Measurements from ENCODE around the gene CDKN1B.

Gene CDKN1B

DNA sequence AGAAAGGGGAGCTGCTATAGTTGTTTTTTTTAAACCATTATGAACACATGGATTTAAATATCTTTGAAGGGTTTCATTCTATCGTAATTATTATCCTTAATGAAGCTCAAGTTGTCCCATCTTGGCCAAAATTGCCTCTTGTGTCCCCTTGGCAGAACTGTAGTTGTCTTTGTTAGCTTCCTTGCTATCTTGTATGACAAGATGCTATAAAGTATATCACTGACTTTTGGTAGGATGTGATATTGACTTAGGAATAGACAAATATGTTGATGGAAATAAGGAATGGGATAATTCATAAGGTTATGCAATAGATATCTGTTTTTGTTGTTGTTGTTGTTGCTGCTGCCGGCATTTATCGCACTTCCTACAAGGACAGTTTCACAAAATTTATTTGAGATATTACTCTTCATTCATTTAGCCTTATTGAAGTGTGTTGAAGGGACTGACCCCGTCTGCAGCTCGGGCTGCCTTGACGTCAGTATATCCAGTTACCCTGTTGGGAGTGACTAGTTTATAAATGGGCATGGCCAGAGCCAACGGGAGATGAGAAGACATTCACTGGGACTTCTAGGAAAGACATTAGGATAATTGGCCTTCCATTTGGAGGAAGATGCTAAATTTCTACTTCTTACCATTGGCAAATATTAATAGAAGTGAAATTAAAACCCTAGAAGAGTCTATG, 42.2 kb downstream of the CDKN1B start:
- no peak for DNase-seq (ENCODE audit: low spot score)

DNA sequence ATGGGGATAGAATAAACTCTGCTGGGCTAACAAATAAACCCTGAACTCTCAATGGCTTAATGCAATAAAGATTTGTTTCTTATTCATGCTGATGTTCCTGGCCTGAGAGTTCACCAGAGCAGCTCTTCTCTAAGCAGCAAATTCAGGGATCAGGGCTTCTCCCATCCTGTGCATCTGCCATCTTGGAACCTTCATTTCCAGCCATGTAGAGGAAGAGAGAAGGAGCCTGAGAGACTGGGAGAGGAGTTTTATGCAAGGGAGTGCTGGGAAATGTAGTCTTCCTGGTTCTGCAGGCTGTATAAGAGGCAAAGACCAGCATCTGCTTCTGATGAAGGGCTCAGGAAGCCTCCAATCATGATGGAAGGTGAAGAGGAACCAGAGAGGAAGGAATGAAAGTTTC, 47.7 kb downstream of the CDKN1B start:
- DNase-seq (ENCODE audit: low spot score): no peak

- DNase-seq (ENCODE audit: low spot score): no peak
Measured at GRCh38 chr12:12770262-12770661, 53.1 kb downstream of the CDKN1B start.
